GOT3 (cell line): Measurements from ENCODE around the gene MDFIC2.
"Not testable (repeated sequence)": the region's sequence is repeated elsewhere in the genome, so short reads cannot be mapped to it uniquely, and the experiment has no call there.

Experiments
- DNase-seq: peaks from one replicate; lab custom pipeline; 2025; ENCODE audit warnings: mixed read lengths; lab: John Stamatoyannopoulos, UW

MDFIC2 gene

DNA sequence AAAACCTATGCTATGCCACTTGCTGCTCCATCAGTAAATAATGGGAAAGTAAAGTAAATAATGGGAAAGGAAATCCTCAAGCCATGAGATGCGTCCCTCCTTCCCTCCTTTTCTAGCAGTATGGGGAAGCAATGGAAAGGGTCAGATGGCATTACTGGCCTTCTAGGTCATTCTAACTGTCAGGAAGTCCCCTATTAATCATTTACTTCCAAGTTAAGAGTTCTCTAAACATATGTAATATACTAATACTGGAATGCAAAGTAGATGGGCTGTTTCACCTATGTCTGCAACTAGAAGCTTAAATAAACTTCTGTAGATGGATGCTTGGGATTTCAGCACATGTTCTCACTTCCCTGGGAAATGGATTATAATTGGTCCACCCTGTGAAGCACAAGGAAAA lies 55.9 kb downstream of the MDFIC2 start:
- DNase-seq = no peak

DNA sequence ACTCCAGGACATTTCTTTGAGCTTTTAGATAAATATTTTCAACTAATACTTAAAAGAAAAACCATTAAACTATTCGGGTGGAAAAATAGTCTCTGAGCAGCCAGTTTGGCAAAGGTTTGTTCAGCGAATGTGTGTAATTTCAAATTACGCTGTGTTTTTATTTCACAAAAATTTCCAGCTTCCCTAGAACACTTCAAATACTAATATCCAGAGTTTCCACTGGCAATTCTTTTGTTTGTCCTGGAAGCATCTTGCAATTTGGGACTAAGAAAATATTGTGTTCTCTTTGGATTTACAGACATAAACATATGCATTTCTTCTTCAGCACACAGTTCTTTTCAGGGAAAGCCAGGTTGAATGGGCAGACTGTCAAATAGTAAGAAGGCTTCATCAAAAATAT lies 61.9 kb downstream of the MDFIC2 start:
- no peak for DNase-seq

DNA sequence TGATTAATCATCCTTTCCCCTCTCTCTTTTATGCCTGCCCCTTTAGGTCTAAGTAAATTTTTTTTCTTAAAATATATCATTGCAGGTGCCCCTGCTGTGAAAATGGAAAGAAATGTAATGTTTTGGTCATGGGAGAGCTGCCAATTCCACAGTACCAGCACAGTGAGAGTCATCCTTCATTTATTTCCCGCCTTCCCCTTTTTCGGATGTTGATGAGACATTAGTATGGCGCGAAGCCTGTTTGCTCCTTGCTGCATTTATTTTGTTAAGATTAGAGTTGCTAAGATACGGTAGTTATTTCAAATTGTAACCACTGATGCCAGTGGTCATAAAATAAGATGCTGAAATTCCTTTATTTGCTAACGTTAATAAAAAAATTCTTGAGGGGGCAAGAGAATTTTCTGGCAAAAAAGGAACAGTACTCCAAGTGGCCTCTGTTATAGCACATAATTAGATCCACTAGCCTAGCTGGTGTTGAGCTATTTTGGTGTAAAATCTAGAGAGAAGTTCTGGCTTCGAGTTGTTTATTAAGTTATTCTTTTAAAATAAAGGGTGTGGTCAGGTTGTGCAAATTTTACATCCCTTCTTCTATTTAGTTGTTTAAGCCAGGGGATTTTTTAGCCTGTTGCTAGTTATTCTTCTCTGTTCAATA lies 62.8 kb downstream of the MDFIC2 start:
- DNase-seq = no peak

GRCh38 chr3:70248856-70249255 lies 63.6 kb downstream of the MDFIC2 start:
- no peak for DNase-seq

- no peak for DNase-seq
Measured at GRCh38 chr3:70247955-70248354, 64.5 kb downstream of the MDFIC2 start.

GRCh38 chr3:70245746-70246525 lies 66.5 kb downstream of the MDFIC2 start:
- DNase-seq = no peak

GRCh38 chr3:70244422-70244821 lies 68.0 kb downstream of the MDFIC2 start:
- no peak for DNase-seq

DNA sequence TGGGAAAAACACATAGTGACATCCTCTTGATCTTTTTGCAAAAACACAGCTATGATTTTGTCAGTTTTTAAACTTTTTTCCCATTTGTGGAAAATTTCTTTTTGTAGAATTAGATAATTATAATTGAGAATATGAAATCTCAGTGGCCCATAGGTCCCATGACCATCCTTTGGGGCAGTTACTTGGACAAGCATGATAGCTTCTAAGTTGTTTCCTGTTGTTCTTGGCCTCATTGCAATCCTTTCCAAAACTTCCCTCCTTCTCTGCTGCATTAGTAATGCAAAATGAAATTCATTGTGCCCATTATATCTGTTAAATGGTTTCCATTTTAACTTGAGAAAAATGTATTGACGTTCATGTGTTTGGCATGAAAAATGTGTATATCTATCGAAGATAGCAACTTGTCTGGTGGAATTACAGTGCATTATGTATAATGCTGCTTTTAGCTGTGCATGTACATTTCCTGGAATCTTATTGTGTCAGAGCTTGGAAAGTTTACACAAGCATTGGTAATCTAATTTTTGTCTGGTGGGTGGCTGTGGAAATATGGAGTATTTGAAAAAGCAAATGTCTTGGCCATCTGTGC lies 70.0 kb downstream of the MDFIC2 start:
- no peak for DNase-seq

DNA sequence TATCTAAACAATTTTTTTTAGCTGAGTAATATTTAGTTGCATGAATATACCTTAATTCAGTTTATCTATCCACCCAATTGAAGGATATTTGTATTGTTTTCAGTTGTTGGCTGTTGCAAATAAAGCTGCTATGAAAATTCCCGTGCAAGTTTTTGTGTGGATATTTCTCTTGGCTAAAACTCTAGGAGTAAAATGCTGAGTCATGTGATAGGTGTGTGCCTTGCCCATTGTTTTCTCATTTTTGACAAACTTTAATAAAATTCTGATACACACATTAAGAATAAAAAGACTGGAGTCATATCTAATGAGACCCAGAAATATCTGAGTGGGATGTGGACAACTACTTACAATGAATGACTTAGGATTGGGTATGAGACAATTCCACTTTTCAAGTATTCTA lies 78.6 kb downstream of the MDFIC2 start:
- DNase-seq = no peak

DNA sequence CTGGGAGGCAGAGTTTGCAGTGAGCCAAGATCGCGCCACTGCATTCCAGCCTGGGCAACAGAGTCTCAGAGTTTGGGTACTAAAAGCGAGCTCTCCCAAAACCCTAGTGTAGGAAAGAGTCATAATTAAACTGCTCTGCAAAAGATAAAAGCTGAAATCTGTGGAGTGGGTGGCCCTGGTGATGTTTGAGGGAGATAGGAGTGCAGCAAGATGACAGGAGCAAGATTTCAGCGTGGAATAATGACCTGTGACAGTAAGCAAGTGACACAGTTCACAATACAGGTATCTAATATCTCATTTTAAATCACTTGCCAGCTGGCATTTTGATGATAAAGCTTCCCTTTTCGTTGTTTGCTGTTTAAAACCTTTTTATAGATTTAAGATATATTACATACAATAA lies 79.3 kb downstream of the MDFIC2 start:
- DNase-seq = no peak

- no peak for DNase-seq
Measured at GRCh38 chr3:70231266-70231701, 81.2 kb downstream of the MDFIC2 start.

DNA sequence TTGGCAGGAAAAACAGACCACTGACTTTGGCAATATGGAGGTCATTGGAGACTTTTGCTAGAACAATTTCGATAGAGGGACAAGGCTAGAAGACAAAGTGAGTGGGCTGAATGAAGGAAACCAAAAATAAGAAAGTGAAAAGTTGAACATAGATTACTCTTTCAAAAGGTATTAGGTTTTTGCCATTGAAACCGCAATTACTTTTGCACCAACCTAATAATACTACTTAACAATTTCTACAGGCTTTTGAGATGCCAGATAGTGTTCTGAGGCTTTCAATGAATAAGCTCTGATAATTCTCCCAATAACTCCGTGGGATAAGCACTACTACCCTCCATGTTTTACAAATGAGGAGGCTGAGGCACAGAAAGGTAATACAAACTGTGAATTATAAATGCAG lies 85.0 kb downstream of the MDFIC2 start:
- no peak for DNase-seq

- no peak for DNase-seq
Measured at GRCh38 chr3:70225146-70225545, 87.3 kb downstream of the MDFIC2 start.

- no peak for DNase-seq
Measured at GRCh38 chr3:70224337-70224736, 88.1 kb downstream of the MDFIC2 start.

GRCh38 chr3:70218471-70218870 lies 94.0 kb downstream of the MDFIC2 start:
- no peak for DNase-seq

DNA sequence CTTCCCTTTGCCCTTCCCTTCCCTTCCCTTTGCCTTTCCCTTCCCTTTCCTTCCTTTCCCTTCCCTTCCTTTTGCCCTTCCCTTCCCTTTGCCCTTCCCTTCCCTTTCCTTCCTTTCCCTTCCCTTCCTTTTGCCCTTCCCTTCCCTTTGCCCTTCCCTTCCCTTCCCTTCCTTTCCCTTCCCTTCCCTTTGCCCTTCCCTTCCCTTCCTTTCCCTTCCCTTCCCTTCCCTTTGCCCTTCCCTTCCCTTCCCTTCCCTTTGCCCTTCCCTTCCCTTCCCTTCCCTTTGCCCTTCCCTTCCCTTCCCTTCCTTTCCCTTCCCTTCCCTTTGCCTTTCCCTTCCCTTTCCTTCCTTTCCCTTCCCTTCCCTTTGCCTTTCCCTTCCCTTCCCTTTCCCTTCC lies 101.2 kb downstream of the MDFIC2 start:
- not testable (repeated sequence) for DNase-seq

DNA sequence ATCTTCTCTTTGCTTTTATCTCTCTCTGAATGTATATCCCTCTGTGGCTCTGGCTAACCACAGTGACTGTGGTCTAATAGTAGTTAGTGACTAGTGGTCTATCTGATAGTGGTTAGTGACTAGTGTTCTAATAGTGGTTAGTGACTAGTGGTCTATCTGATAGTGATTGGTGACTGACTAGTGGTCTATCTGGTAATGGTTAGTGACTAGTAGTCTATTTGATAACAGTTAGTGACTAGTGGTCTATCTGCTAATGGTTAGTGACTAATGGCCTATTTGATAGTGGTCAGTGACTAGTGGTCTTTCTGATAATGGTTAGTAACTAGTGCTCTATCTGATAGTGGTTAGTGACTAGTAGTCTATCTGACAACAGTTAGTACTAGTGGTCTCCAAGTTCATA lies 110.5 kb downstream of the MDFIC2 start:
- no peak for DNase-seq

- DNase-seq = no peak
Measured at GRCh38 chr3:70189884-70190473, 122.5 kb downstream of the MDFIC2 start.

DNA sequence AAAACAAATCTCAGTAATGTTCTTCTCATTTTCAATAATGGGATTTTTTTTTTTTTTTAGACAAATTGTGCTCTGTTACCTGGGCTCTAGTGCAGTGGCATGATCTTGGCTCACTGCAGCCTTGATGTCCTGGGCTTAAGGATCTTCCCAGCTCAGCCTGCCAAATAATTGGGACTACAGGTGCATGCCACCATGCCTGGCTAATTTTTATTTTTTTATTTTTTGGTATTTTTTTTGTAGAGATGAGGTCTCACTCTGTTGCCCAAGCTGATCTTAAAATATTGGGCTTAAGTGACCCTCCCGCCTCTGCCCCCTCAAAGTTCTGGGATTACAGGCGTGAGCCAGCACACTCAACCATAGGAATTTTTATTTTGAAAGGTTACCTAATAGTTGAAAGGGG lies 126.2 kb downstream of the MDFIC2 start:
- DNase-seq = no peak

- DNase-seq = no peak
Measured at GRCh38 chr3:70185661-70186060, 126.8 kb downstream of the MDFIC2 start.

DNA sequence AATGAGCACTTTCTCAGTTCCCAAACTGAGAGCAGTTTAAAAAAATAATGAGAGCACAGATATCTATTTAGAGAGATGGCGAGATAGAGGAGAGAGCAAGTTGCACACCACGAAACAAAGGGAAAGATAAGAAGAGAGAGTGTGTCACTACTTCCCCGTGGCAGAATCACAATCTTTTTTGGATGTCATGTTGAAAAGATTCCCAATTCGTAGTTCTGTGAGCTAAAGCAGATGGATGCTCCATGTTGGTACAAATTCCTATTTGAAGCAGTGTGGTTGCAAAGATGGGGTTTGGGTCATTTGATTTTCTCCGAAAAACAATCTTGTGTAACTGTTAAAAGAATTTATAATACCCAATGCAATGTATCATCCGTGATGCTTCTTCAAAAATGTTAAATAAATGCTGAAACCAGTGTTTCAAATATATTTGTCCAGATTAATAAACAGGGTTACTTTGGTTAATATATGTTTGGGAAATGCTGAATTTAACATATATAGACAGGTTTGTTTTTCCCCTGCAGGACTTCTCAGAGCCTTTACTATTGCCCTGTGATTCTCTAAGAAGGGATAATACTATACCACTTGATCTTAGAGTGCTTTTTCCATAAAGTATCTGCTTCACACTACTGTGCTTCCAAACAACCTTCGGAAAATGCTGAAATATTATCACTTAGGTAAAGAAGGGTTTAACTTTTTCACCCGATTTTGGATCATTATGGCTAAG lies 128.5 kb downstream of the MDFIC2 start:
- DNase-seq = no peak

DNA sequence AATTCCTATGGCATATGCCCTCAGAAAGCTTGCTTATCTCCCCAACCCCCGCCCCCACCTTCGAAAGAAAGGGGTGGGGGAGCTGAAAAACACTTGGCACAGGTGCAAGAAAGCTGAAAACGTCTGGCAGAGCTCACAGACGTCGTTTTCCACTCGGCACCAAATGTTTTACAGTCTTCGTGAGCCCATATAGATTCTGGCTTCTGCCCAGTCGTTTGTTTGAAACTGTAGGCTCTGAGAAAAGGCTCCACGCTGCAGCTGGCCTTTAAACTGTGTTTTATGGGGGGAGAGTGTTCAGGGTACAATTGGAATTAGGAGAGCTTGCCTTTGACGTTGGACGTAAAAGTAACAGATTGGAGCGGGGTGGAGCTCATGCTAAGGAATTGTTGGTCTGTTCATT lies 130.3 kb downstream of the MDFIC2 start:
- no peak for DNase-seq
